H9 (cell line): ENCODE results near the gene MYH14. TPM values are rescaled to one million over a fixed set of nuclear protein-coding genes. Genes with fewer than 3 reads are reported as not detected.

Source experiments
- DNase-seq: peaks from one replicate; pipeline ENCODE4 v3.0.0-alpha.2; 2017
- H2AFZ ChIP-seq: one replicate; pipeline ENCODE4 v1.6.1; 2013; ENCODE audit warnings: mild to moderate bottlenecking, low read length, control low read depth, moderate library complexity
- H2AK5ac ChIP-seq: 2 replicates; pipeline ENCODE4 v1.6.1; 2013; ENCODE audit warnings: low read length, control low read depth, mixed read lengths; ENCODE audit not compliant: insufficient read length
- H2BK120ac ChIP-seq: one replicate; pipeline ENCODE4 v1.6.1; 2013; ENCODE audit warnings: low read depth, mild to moderate bottlenecking, low read length, control low read depth, inconsistent platforms; ENCODE audit not compliant: poor library complexity, severe bottlenecking
- H2BK12ac ChIP-seq: 2 replicates; pipeline ENCODE4 v1.6.1; 2013; ENCODE audit warnings: low read length, control low read depth, mixed read lengths, low read depth; ENCODE audit not compliant: insufficient read length
- H2BK15ac ChIP-seq: 2 replicates; pipeline ENCODE4 v1.6.1; 2013; ENCODE audit warnings: low read depth, low read length, control low read depth
- H2BK20ac ChIP-seq: one replicate; pipeline ENCODE4 v1.6.1; 2013; ENCODE audit warnings: low read depth, mild to moderate bottlenecking, low read length, control low read depth, inconsistent platforms; ENCODE audit not compliant: poor library complexity, severe bottlenecking
- H2BK5ac ChIP-seq: 2 replicates; pipeline ENCODE4 v1.6.1; 2013; ENCODE audit warnings: low read length, control low read depth, mixed read lengths; ENCODE audit not compliant: insufficient read length
- H3K14ac ChIP-seq: 2 replicates; pipeline ENCODE4 v1.6.1; 2013; ENCODE audit warnings: low read length, control low read depth; ENCODE audit not compliant: insufficient read depth
- H3K18ac ChIP-seq: 2 replicates; pipeline ENCODE4 v1.6.1; 2013; ENCODE audit warnings: low read depth, mild to moderate bottlenecking, mixed read lengths, low read length, control low read depth; ENCODE audit not compliant: insufficient read length
- H3K23ac ChIP-seq: 2 replicates; pipeline ENCODE4 v1.6.1; 2013; ENCODE audit warnings: low read length, control low read depth, mixed read lengths, low read depth; ENCODE audit not compliant: insufficient read length
- H3K23me2 ChIP-seq: 2 replicates; pipeline ENCODE4 v1.6.1; 2013; ENCODE audit warnings: low read depth, mild to moderate bottlenecking, mixed read lengths, low read length, control low read depth; ENCODE audit not compliant: insufficient read length, poor library complexity, severe bottlenecking
- H3K27ac ChIP-seq: 2 replicates; pipeline ENCODE4 v1.5.1; 2013; ENCODE audit warnings: low read length, control low read depth, mixed read lengths, low read depth; ENCODE audit not compliant: insufficient read length
- H3K27me3 ChIP-seq: 2 replicates; pipeline ENCODE4 v1.6.1; 2013; ENCODE audit warnings: low read length, control low read depth, inconsistent platforms; ENCODE audit not compliant: insufficient read depth
- H3K4ac ChIP-seq: 2 replicates; pipeline ENCODE4 v1.6.1; 2013; ENCODE audit warnings: low read depth, mild to moderate bottlenecking, control low read depth, inconsistent platforms, low read length, moderate library complexity
- H3K4me1 ChIP-seq: 2 replicates; pipeline ENCODE4 v1.6.1; 2013; ENCODE audit warnings: low read length, control low read depth, inconsistent platforms; ENCODE audit not compliant: insufficient read depth
- H3K4me2 ChIP-seq: 2 replicates; pipeline ENCODE4 v1.6.1; 2013; ENCODE audit warnings: low read length, control low read depth, mixed read lengths; ENCODE audit not compliant: insufficient read length, insufficient read depth
- H3K56ac ChIP-seq: 2 replicates; pipeline ENCODE4 v1.6.1; 2013; ENCODE audit warnings: low read depth, mild to moderate bottlenecking, mixed read lengths, low read length, control low read depth; ENCODE audit not compliant: insufficient read length
- H3K79me1 ChIP-seq: 2 replicates; pipeline ENCODE4 v1.6.1; 2013; ENCODE audit warnings: low read depth, mild to moderate bottlenecking, moderate library complexity, low read length, control low read depth, inconsistent platforms; ENCODE audit not compliant: insufficient read depth, poor library complexity, severe bottlenecking
- H3K79me2 ChIP-seq: 2 replicates; pipeline ENCODE4 v1.6.1; 2013; ENCODE audit warnings: low read length, control low read depth, inconsistent platforms; ENCODE audit not compliant: insufficient read depth
- H3K9ac ChIP-seq: 2 replicates; pipeline ENCODE4 v1.6.1; 2013; ENCODE audit warnings: low read length, control low read depth, mixed read lengths; ENCODE audit not compliant: insufficient read length; ENCODE audit errors: extremely low read depth
- H3K9me3 ChIP-seq: one replicate; pipeline ENCODE4 v1.6.1; 2013; ENCODE audit warnings: low read depth, low read length, inconsistent platforms; ENCODE audit not compliant: control insufficient read depth
- H3T11ph ChIP-seq: one replicate; pipeline ENCODE4 v1.6.1; 2013; ENCODE audit warnings: mild to moderate bottlenecking, low read length, control low read depth, inconsistent platforms
- H4K20me1 ChIP-seq: one replicate; pipeline ENCODE4 v1.6.1; 2013; ENCODE audit not compliant: control insufficient read depth, insufficient read length, insufficient read depth
- H4K5ac ChIP-seq: 2 replicates; pipeline ENCODE4 v1.6.1; 2013; ENCODE audit warnings: low read depth, mild to moderate bottlenecking, mixed read lengths, low read length, control low read depth; ENCODE audit not compliant: insufficient read length
- H4K8ac ChIP-seq: replicated peaks from 2 replicates; pipeline ENCODE4 v1.6.1; 2013; ENCODE audit warnings: low read length, control low read depth, mixed read lengths, low read depth; ENCODE audit not compliant: insufficient read length
- H4K91ac ChIP-seq: 2 replicates; pipeline ENCODE4 v1.6.1; 2013; ENCODE audit warnings: low read depth, mild to moderate bottlenecking, moderate library complexity, mixed read lengths, low read length, control low read depth; ENCODE audit not compliant: insufficient read length
- H3K27ac Mint-ChIP-seq, 3 experiments: 2 replicates in 2 of 3; 3 replicates in 1 of 3; pipeline ENCODE4 v1.8.0; 2020 to 2021; ENCODE audit warnings: mixed read lengths in 3 of 3, mild to moderate bottlenecking in 1 of 3, moderate library complexity in 1 of 3
- H3K27me3 Mint-ChIP-seq: 2 replicates; pipeline ENCODE4 v1.8.0; 2021; ENCODE audit warnings: low read depth, mild to moderate bottlenecking, moderate library complexity, mixed read lengths
- H3K36me3 Mint-ChIP-seq, 3 experiments: 2 replicates in 2 of 3; 3 replicates in 1 of 3; pipeline ENCODE4 v1.8.0; 2020 to 2021; ENCODE audit warnings: low read depth in 3 of 3, mixed read lengths in 3 of 3; ENCODE audit not compliant: insufficient read depth in 1 of 3
- H3K4me1 Mint-ChIP-seq, 2 experiments: 2 replicates each; pipeline ENCODE4 v1.8.0; 2020; ENCODE audit warnings: mixed read lengths in 2 of 2
- H3K4me3 Mint-ChIP-seq, 2 experiments: 2 replicates in 1 of 2; 3 replicates in 1 of 2; pipeline ENCODE4 v1.8.0; 2020 to 2021; ENCODE audit warnings: mild to moderate bottlenecking in 2 of 2, mixed read lengths in 2 of 2, moderate library complexity in 1 of 2
- H3K9me3 Mint-ChIP-seq, 2 experiments: 2 replicates in 1 of 2; 3 replicates in 1 of 2; pipeline ENCODE4 v1.8.0; 2020; ENCODE audit warnings: mild to moderate bottlenecking in 2 of 2, mixed read lengths in 2 of 2, moderate library complexity in 1 of 2
- CTCF ChIP-seq: fragments of 200-600 bp; sonication (generic); conservative IDR thresholded peaks from 3 replicates; pipeline ENCODE4 v1.8.0; 2021; ENCODE audit warnings: antibody characterized with exemption, mild to moderate bottlenecking
- WGBS: extraction: QIAGEN DNeasy Blood & Tissue Kit; methylation state at CpG from one replicate; pipeline ENCODE4 v1.1.7; 2013; ENCODE audit warnings: missing lambda C conversion rate, low lambda C conversion rate, mixed read lengths; ENCODE audit not compliant: insufficient read length; ENCODE audit errors: extremely low coverage; 5-methylcytosine and 5-hydroxymethylcytosine counted together
- total RNA-seq: library from RNA; stranded (reverse); gene quantifications from 2 replicates; pipeline ENCODE4 v1.2.1, GENCODE V29; 2021

The MYH14 gene
- total RNA-seq, 1 experiment from 2014 or later: 27.7 TPM

GRCh38 chr19:50292216-50292827 is 88.9 kb downstream of the MYH14 start:
- no CpG with 5 or more reads among the region's 11 CpGs for WGBS
- H4K20me1 ChIP-seq: no peaks in the 10 kb centered on the region
- H3K27me3 ChIP-seq: no peaks in the 10 kb centered on the region
- no peak overlapping the region for H3K14ac ChIP-seq
- H3K79me1 ChIP-seq: no peaks in the 10 kb centered on the region
- H3K23ac ChIP-seq: no peak overlapping the region
- H3K9me3 ChIP-seq: peaks cover under 1% of the 10 kb centered on the region
- H3K27me3 Mint-ChIP-seq: no peaks in the 10 kb centered on the region; the same call in 1 of the 2 replicates
- no peak overlapping the region for H2BK20ac ChIP-seq
- peak overlapping the region in 1 of 2 experiments; percentile 54; a peak in 2 of 5 replicates for H3K4me3 Mint-ChIP-seq
- no peak overlapping the region for H3K4me2 ChIP-seq
- TF ChIP-seq CTCF: no peak
- H3T11ph ChIP-seq: no peak overlapping the region
- no peak overlapping the region for H2AFZ ChIP-seq
- H3K4ac ChIP-seq: no peak overlapping the region
- H4K91ac ChIP-seq: no peak overlapping the region
- no peak overlapping the region for H3K27ac ChIP-seq
- no peaks in the 10 kb centered on the region for H3K23me2 ChIP-seq
- H3K18ac ChIP-seq: no peak overlapping the region
- H3K4me1 ChIP-seq: no peaks in the 10 kb centered on the region
- H3K36me3 Mint-ChIP-seq: peaks cover 19 to 39% (median 36%) of the 10 kb centered on the region in 3 experiments; a peak in 6 of 7 replicates
- no peaks in the 10 kb centered on the region for H3K9me3 Mint-ChIP-seq
- peak overlapping the region in 1 of 3 experiments; percentile 85; a peak in 3 of 7 replicates for H3K27ac Mint-ChIP-seq
- no peak overlapping the region for H2BK15ac ChIP-seq
- no peak overlapping the region for H2BK12ac ChIP-seq
- no peak overlapping the region for H2BK120ac ChIP-seq
- H4K5ac ChIP-seq: no peak overlapping the region
- H3K9ac ChIP-seq: no peak overlapping the region
- DNase-seq: peak; percentile 87
- peaks cover 22 to 30% of the 10 kb centered on the region in 2 experiments for H3K4me1 Mint-ChIP-seq
- no peaks in the 10 kb centered on the region for H3K79me2 ChIP-seq
- H2BK5ac ChIP-seq: no peak overlapping the region
- H2AK5ac ChIP-seq: no peak overlapping the region
- no peak overlapping the region for H4K8ac ChIP-seq
- no peak overlapping the region for H3K56ac ChIP-seq
